CD14-positive monocyte (primary cell): ENCODE results near the gene RAB35. TPM values are rescaled to one million over a fixed set of nuclear protein-coding genes. Genes with fewer than 3 reads are reported as not detected.
A peak's percentile ranks its signal among the peaks of the same experiment; 100 is the strongest.

Experiments used
- DNase-seq, 3 donors: peaks; one replicate each; pipeline ENCODE4 v3.0.0-alpha.2; 2011 to 2022
- H2AFZ ChIP-seq: 2 replicates; pipeline ENCODE4 v1.6.0; 2012; ENCODE audit warnings: mild to moderate bottlenecking, low read depth, low read length, inconsistent platforms; ENCODE audit not compliant: insufficient read depth, poor library complexity, severe bottlenecking
- H3K27ac ChIP-seq, 2 donors: 1 replicate in 1 of 2; 2 replicates in 1 of 2; pipeline ENCODE4 v1.5.1; 2012 to 2013; ENCODE audit warnings: low read length in 2 of 2, control low read depth in 1 of 2, inconsistent platforms in 1 of 2, low read depth in 1 of 2, mild to moderate bottlenecking in 1 of 2
- H3K27me3 ChIP-seq, 2 donors: one replicate each; pipeline versions ENCODE4 v1.6.0 to v1.6.1; 2011 to 2013; ENCODE audit warnings: low read length in 2 of 2; ENCODE audit not compliant: control insufficient read depth in 2 of 2, insufficient read depth in 2 of 2
- H3K36me3 ChIP-seq, 2 donors: replicated peaks in 1 of 2; 1 replicate in 1 of 2; 2 replicates in 1 of 2; pipeline versions ENCODE4 v1.5.1 to v1.6.1; 2012 to 2013; ENCODE audit warnings: low read length in 2 of 2, control low read depth in 1 of 2, inconsistent platforms in 1 of 2, mild to moderate bottlenecking in 1 of 2; ENCODE audit not compliant: insufficient read depth in 2 of 2, control insufficient read depth in 1 of 2
- H3K4me1 ChIP-seq, 2 donors: 1 replicate in 1 of 2; 2 replicates in 1 of 2; pipeline versions ENCODE4 v1.5.1 to v1.6.1; 2012 to 2013; ENCODE audit warnings: low read length in 2 of 2, control low read depth in 1 of 2, inconsistent platforms in 1 of 2, mild to moderate bottlenecking in 1 of 2, moderate library complexity in 1 of 2; ENCODE audit not compliant: insufficient read depth in 2 of 2, control insufficient read depth in 1 of 2
- H3K4me2 ChIP-seq: replicated peaks from 2 replicates; pipeline ENCODE3; 2012; ENCODE audit warnings: low read length, moderate library complexity, mild to moderate bottlenecking; ENCODE audit not compliant: poor library complexity, severe bottlenecking; ENCODE audit errors: extremely low read depth
- H3K4me3 ChIP-seq, 3 experiments: fragments of 200-600 bp in 1 of 3; sonication (generic) in 1 of 3; replicated peaks in 1 of 3; 1 replicate in 2 of 3; 2 replicates in 1 of 3; pipeline ENCODE4 v1.5.1; 2011 to 2013; ENCODE audit warnings: low read length in 3 of 3, mild to moderate bottlenecking in 3 of 3, control low read depth in 2 of 3, low read depth in 2 of 3, inconsistent platforms in 1 of 3, moderate library complexity in 1 of 3
- H3K79me2 ChIP-seq: 2 replicates; pipeline ENCODE4 v1.6.0; 2012; ENCODE audit warnings: mild to moderate bottlenecking, control low read depth, inconsistent platforms, low read length, moderate library complexity; ENCODE audit not compliant: insufficient read depth
- H3K9ac ChIP-seq: 2 replicates; pipeline ENCODE4 v1.6.0; 2017; ENCODE audit warnings: low read length, mild to moderate bottlenecking; ENCODE audit not compliant: insufficient read depth, poor library complexity, severe bottlenecking
- H3K9me3 ChIP-seq, 2 donors: replicated peaks in 1 of 2; 1 replicate in 1 of 2; 2 replicates in 1 of 2; pipeline versions ENCODE4 v1.5.1 to v1.6.1; 2012 to 2013; ENCODE audit warnings: low read length in 2 of 2, control low read depth in 1 of 2; ENCODE audit not compliant: control insufficient read depth in 1 of 2, insufficient read depth in 1 of 2
- H4K20me1 ChIP-seq: 2 replicates; pipeline ENCODE4 v1.6.0; 2012; ENCODE audit warnings: mild to moderate bottlenecking, low read length, control low read depth, moderate library complexity; ENCODE audit not compliant: insufficient read depth
- H3K27ac Mint-ChIP-seq, 7 donors: one replicate each; pipeline ENCODE4 v1.8.0; 2020; ENCODE audit warnings: mild to moderate bottlenecking in 7 of 7, mixed read lengths in 7 of 7, moderate library complexity in 6 of 7, inconsistent platforms in 2 of 7
- H3K27me3 Mint-ChIP-seq, 3 donors: one replicate each; pipeline ENCODE4 v1.8.0; 2021 to 2022; ENCODE audit warnings: low read depth in 3 of 3, mild to moderate bottlenecking in 3 of 3, mixed read lengths in 3 of 3, moderate library complexity in 3 of 3, inconsistent platforms in 1 of 3
- H3K36me3 Mint-ChIP-seq, 2 donors: one replicate each; pipeline ENCODE4 v1.8.0; 2020; ENCODE audit warnings: mixed read lengths in 2 of 2, inconsistent platforms in 1 of 2, mild to moderate bottlenecking in 1 of 2
- H3K4me1 Mint-ChIP-seq: one replicate; pipeline ENCODE4 v1.8.0; 2020; ENCODE audit warnings: mild to moderate bottlenecking, mixed read lengths
- H3K4me3 Mint-ChIP-seq, 2 donors: one replicate each; pipeline ENCODE4 v1.8.0; 2020; ENCODE audit warnings: mild to moderate bottlenecking in 2 of 2, mixed read lengths in 2 of 2, moderate library complexity in 1 of 2
- H3K9me3 Mint-ChIP-seq, 7 donors: one replicate each; pipeline ENCODE4 v1.8.0; 2020 to 2022; ENCODE audit warnings: mixed read lengths in 7 of 7, mild to moderate bottlenecking in 6 of 7, moderate library complexity in 6 of 7, inconsistent platforms in 2 of 7
- CTCF ChIP-seq: fragments of 200-600 bp; IDR thresholded peaks from one replicate; pipeline ENCODE4 v1.8.0; 2022; ENCODE audit warnings: antibody characterized with exemption, mild to moderate bottlenecking
- WGBS: methylation state at CpG from one replicate; pipeline ENCODE4 v1.1.5; 2013; ENCODE audit warnings: missing lambda C conversion rate; ENCODE audit not compliant: insufficient coverage; 5-methylcytosine and 5-hydroxymethylcytosine counted together
- intact Hi-C, 2 donors: fragments of 100-400 bp; cut with micrococcal nuclease; formaldehyde crosslinking; loops; one replicate each; pipeline versions ENCODE4 v1.15.0 to v1.15.1; 2023
- polyA plus RNA-seq, 3 donors: library from polyadenylated mRNA; depleted of rRNA in 1 of 3; unstranded in 2 of 3; stranded (reverse) in 1 of 3; fragments of 300-500 nt in 2 of 3; fragments of >200 nt in 1 of 3; fragmentation: Illumina TruSeq in 2 of 3; gene quantifications; 1 replicate in 2 of 3; 2 replicates in 1 of 3; pipeline ENCODE4 v1.2.3, GENCODE V29; 2012 to 2021

RAB35 gene
- polyA plus RNA-seq, 3 donors = 20.4 to 27.3 (median 21.6) TPM

GRCh38 chr12:120093592-120094355 is 22.8 kb downstream of the RAB35 start:
- no peak overlapping the region for H3K4me2 ChIP-seq

GRCh38 chr12:120093336-120093591 is 23.3 kb downstream of the RAB35 start:
- no peak for TF ChIP-seq CTCF
- H3K9me3 Mint-ChIP-seq = no peaks in the 10 kb centered on the region
- no peak overlapping the region for H2AFZ ChIP-seq
- no peaks in the 10 kb centered on the region for H3K9me3 ChIP-seq
- no peak overlapping the region for H3K4me3 ChIP-seq
- intact Hi-C loops = no loop called here
- H4K20me1 ChIP-seq = peaks cover 59% of the 10 kb centered on the region
- no peaks in the 10 kb centered on the region for H3K4me1 ChIP-seq
- peaks cover 38 to 47% of the 10 kb centered on the region in 2 donors for H3K36me3 Mint-ChIP-seq
- 100% methylated on average over 4 of the region's 4 CpGs for WGBS
- no peak overlapping the region for H3K4me3 Mint-ChIP-seq
- peak overlapping the region in 1 of 7 donors; percentile 36 for H3K27ac Mint-ChIP-seq
- no peaks in the 10 kb centered on the region for H3K79me2 ChIP-seq
- peaks cover 5 to 13% (median 7%) of the 10 kb centered on the region in 3 donors for H3K27me3 Mint-ChIP-seq
- H3K36me3 ChIP-seq = peaks cover 39% of the 10 kb centered on the region in 2 donors
- no peaks in the 10 kb centered on the region for H3K4me1 Mint-ChIP-seq
- H3K4me2 ChIP-seq = no peak overlapping the region
- no peak for DNase-seq
- no peaks in the 10 kb centered on the region for H3K27me3 ChIP-seq
- no peak overlapping the region for H3K27ac ChIP-seq
- H3K9ac ChIP-seq = no peak overlapping the region

More at GRCh38 chr12:120093592-120094355, 22.8 kb downstream of the RAB35 start:
- Mint-ChIP-seq H3K4me1 (no peaks in the 10 kb centered on the region), H3K27me3 (peaks cover 3 to 11% (median 6%) of the 10 kb centered on the region in 3 donors), H3K4me3 (no peak overlapping the region), H3K27ac (peak overlapping the region in 3 of 7 donors; percentile 41 to 55 (median 45)), H3K9me3 (no peaks in the 10 kb centered on the region), H3K36me3 (peaks cover 43 to 53% of the 10 kb centered on the region in 2 donors)
- no peak for TF ChIP-seq CTCF
- Histone ChIP-seq H3K9ac (no peak overlapping the region), H3K79me2 (peaks cover 3% of the 10 kb centered on the region), H3K36me3 (peaks cover 44% of the 10 kb centered on the region in 2 donors), H3K9me3 (no peaks in the 10 kb centered on the region), H2AFZ (no peak overlapping the region), H3K27me3 (no peaks in the 10 kb centered on the region), H3K4me3 (no peak overlapping the region), H4K20me1 (peaks cover 65% of the 10 kb centered on the region), H3K4me1 (no peaks in the 10 kb centered on the region), H3K27ac (no peak overlapping the region)
- WGBS = 53% methylated on average over 7 of the region's 17 CpGs
- no peak for DNase-seq
- intact Hi-C loops = no loop called here
